HFFc6 (cell line): ENCODE measurements around the gene PPP2R5C. TPM values are rescaled to one million over a fixed set of nuclear protein-coding genes. Genes with fewer than 3 reads are reported as not detected.

ENCODE experiments used
- DNase-seq: peaks from one replicate; pipeline ENCODE4 v3.0.0-alpha.2; 2018
- H3K27ac Mint-ChIP-seq: 2 replicates; pipeline ENCODE4 v1.8.0; 2020; ENCODE audit warnings: mild to moderate bottlenecking, mixed read lengths
- H3K27me3 Mint-ChIP-seq: 2 replicates; pipeline ENCODE4 v1.8.0; 2021; ENCODE audit warnings: mild to moderate bottlenecking, moderate library complexity, mixed read lengths; ENCODE audit not compliant: insufficient read depth
- H3K36me3 Mint-ChIP-seq: 2 replicates; pipeline ENCODE4 v1.8.0; 2021; ENCODE audit warnings: low read depth, mixed read lengths
- H3K4me1 Mint-ChIP-seq: 2 replicates; pipeline ENCODE4 v1.8.0; 2020; ENCODE audit warnings: low read depth, mixed read lengths
- H3K4me3 Mint-ChIP-seq: 2 replicates; pipeline ENCODE4 v1.8.0; 2020; ENCODE audit warnings: mild to moderate bottlenecking, moderate library complexity, mixed read lengths
- H3K9me3 Mint-ChIP-seq: 2 replicates; pipeline ENCODE4 v1.8.0; 2020; ENCODE audit warnings: mild to moderate bottlenecking, mixed read lengths
- CTCF ChIP-seq: fragments of 200-600 bp; sonication (generic); IDR thresholded peaks from 2 replicates; pipeline ENCODE4 v1.5.0; 2021; ENCODE audit warnings: antibody characterized with exemption, mild to moderate bottlenecking
- total RNA-seq, 6 experiments: library from RNA; stranded (reverse); fragmentation: NEBNext Ultra II Directional; extraction: Animal tissue kit (Norgen Biotek cat#: 25700); gene quantifications; 2 replicates in 1 of 6; 3 replicates in 5 of 6; pipeline ENCODE4 v1.2.3, GENCODE V29; 2021

Gene PPP2R5C
- total RNA-seq, 6 experiments from 2014 or later: 108 to 128 (median 122) TPM

GRCh38 chr14:101839236-101839635, 77.7 kb downstream of the PPP2R5C start:
- Mint-ChIP-seq H3K27ac (peak overlapping the region; percentile 44), H3K36me3 (no peaks in the 10 kb centered on the region), H3K9me3 (no peaks in the 10 kb centered on the region), H3K27me3 (no peaks in the 10 kb centered on the region; the same call in 1 of the 2 replicates), H3K4me3 (no peak overlapping the region), H3K4me1 (peaks cover 34% of the 10 kb centered on the region)
- TF ChIP-seq CTCF: no peak
- DNase-seq: no peak

GRCh38 chr14:101839661-101840060, 78.2 kb downstream of the PPP2R5C start:
- TF ChIP-seq CTCF: no peak
- Mint-ChIP-seq H3K4me3 (no peak overlapping the region), H3K27ac (peak overlapping the region; percentile 44), H3K27me3 (no peaks in the 10 kb centered on the region; the same call in 1 of the 2 replicates), H3K4me1 (peaks cover 30% of the 10 kb centered on the region), H3K9me3 (no peaks in the 10 kb centered on the region), H3K36me3 (no peaks in the 10 kb centered on the region)
- DNase-seq: no peak

- peak overlapping the region; percentile 48 for H3K27ac Mint-ChIP-seq
- H3K4me1 Mint-ChIP-seq: peaks cover 18% of the 10 kb centered on the region
- H3K27me3 Mint-ChIP-seq: no peaks in the 10 kb centered on the region; the same call in 1 of the 2 replicates
- TF ChIP-seq CTCF: no peak
- H3K36me3 Mint-ChIP-seq: no peaks in the 10 kb centered on the region
- no peaks in the 10 kb centered on the region for H3K9me3 Mint-ChIP-seq
- DNase-seq: no peak
- H3K4me3 Mint-ChIP-seq: no peak overlapping the region
Measured at GRCh38 chr14:101840649-101841369, 79.3 kb downstream of the PPP2R5C start.

GRCh38 chr14:101843038-101843437, 81.5 kb downstream of the PPP2R5C start:
- H3K4me1 Mint-ChIP-seq: peaks cover 7% of the 10 kb centered on the region; the same call in 1 of the 2 replicates
- H3K27ac Mint-ChIP-seq: no peak overlapping the region
- H3K27me3 Mint-ChIP-seq: no peaks in the 10 kb centered on the region
- H3K36me3 Mint-ChIP-seq: no peaks in the 10 kb centered on the region
- TF ChIP-seq CTCF: no peak
- H3K4me3 Mint-ChIP-seq: no peak overlapping the region
- no peak for DNase-seq
- no peaks in the 10 kb centered on the region for H3K9me3 Mint-ChIP-seq

GRCh38 chr14:101843665-101844064, 82.2 kb downstream of the PPP2R5C start:
- TF ChIP-seq CTCF: peak; percentile 49
- no peak overlapping the region for H3K4me3 Mint-ChIP-seq
- peaks cover 7% of the 10 kb centered on the region; the same call in 1 of the 2 replicates for H3K4me1 Mint-ChIP-seq
- no peak overlapping the region for H3K27ac Mint-ChIP-seq
- DNase-seq: no peak
- no peaks in the 10 kb centered on the region for H3K9me3 Mint-ChIP-seq
- H3K36me3 Mint-ChIP-seq: no peaks in the 10 kb centered on the region
- H3K27me3 Mint-ChIP-seq: no peaks in the 10 kb centered on the region
